Lower leg skin (tissue), 3 donors: ENCODE measurements around the gene THSD7B.

Source experiments
- CTCF ChIP-seq, 3 donors: fragments of 450-650 bp; IDR thresholded peaks; one replicate each; pipeline ENCODE4 v1.5.1; 2016; ENCODE audit warnings: antibody characterized with exemption in 3 of 3, mild to moderate bottlenecking in 3 of 3, moderate library complexity in 2 of 3
- POLR2A ChIP-seq, 2 donors: fragments of 450-650 bp; IDR thresholded peaks; one replicate each; pipeline ENCODE4 v1.6.1; 2016 to 2017; ENCODE audit warnings: antibody characterized with exemption in 2 of 2, mild to moderate bottlenecking in 1 of 2, moderate library complexity in 1 of 2

- TF ChIP-seq CTCF (IDR thresholded peaks at IDR 0.05) = no peak
- TF ChIP-seq POLR2A (IDR thresholded peaks at IDR 0.05) = no peak
Observed at GRCh38 chr2:137220438-137220993, 455.2 kb downstream of the THSD7B start.
